Spleen (tissue), 11 donors: ENCODE measurements around the gene SPG7. TPM values are rescaled to one million over a fixed set of nuclear protein-coding genes. Genes with fewer than 3 reads are reported as not detected.
"Not testable (repeated sequence)": the region's sequence is repeated elsewhere in the genome, so short reads cannot be mapped to it uniquely, and the experiment has no call there.

Source experiments
- DNase-seq: peaks from one replicate; pipeline ENCODE4 v3.0.0-alpha.2; 2020
- H3K27ac ChIP-seq, 8 donors: fragments of 200-600 bp; sonication (generic) in 7 of 8; 1 replicate in 4 of 8; 2 replicates in 4 of 8; pipeline versions ENCODE4 v1.5.0 to v1.8.0; 2016 to 2021; ENCODE audit warnings: inconsistent platforms in 4 of 8, mild to moderate bottlenecking in 4 of 8, moderate library complexity in 1 of 8
- H3K27me3 ChIP-seq, 7 donors: fragments of 200-600 bp; sonication (generic) in 6 of 7; replicated peaks in 1 of 7; 1 replicate in 4 of 7; 2 replicates in 3 of 7; pipeline versions ENCODE4 v1.5.0 to v1.8.0; 2016 to 2021; ENCODE audit warnings: inconsistent platforms in 3 of 7, mild to moderate bottlenecking in 1 of 7
- H3K36me3 ChIP-seq, 6 donors: fragments of 200-600 bp; sonication (generic) in 5 of 6; 1 replicate in 4 of 6; 2 replicates in 2 of 6; pipeline versions ENCODE4 v1.5.0 to v1.8.0; 2016 to 2021; ENCODE audit warnings: inconsistent platforms in 2 of 6
- H3K4me1 ChIP-seq, 6 donors: fragments of 200-600 bp; sonication (generic) in 5 of 6; 1 replicate in 3 of 6; 2 replicates in 3 of 6; pipeline versions ENCODE4 v1.5.0 to v1.8.0; 2016 to 2021; ENCODE audit warnings: inconsistent platforms in 3 of 6
- H3K4me3 ChIP-seq, 8 donors: fragments of 200-600 bp; sonication (generic) in 7 of 8; 1 replicate in 4 of 8; 2 replicates in 4 of 8; pipeline versions ENCODE4 v1.5.0 to v1.8.0; 2016 to 2021; ENCODE audit warnings: inconsistent platforms in 4 of 8, mild to moderate bottlenecking in 4 of 8, moderate library complexity in 2 of 8
- H3K9me3 ChIP-seq, 8 donors: fragments of 200-600 bp; sonication (generic) in 7 of 8; 1 replicate in 4 of 8; 2 replicates in 4 of 8; pipeline versions ENCODE4 v1.5.0 to v1.8.0; 2016 to 2021; ENCODE audit warnings: inconsistent platforms in 4 of 8
- POLR2A ChIP-seq, 3 donors: fragments of 450-650 bp; IDR thresholded peaks; one replicate each; pipeline ENCODE4 v1.5.1; 2017; ENCODE audit warnings: antibody characterized with exemption in 3 of 3, mild to moderate bottlenecking in 1 of 3
- POLR2AphosphoS5 ChIP-seq, 3 donors: sonication (generic); formaldehyde crosslinking; IDR thresholded peaks; one replicate each; pipeline ENCODE4 v1.5.1; 2017; ENCODE audit warnings: antibody characterized with exemption in 3 of 3
- WGBS, 5 donors: extraction: QIAGEN DNeasy Blood & Tissue Kit in 3 of 5; methylation state at CpG; one replicate each; pipeline versions ENCODE4 v1.1.5 to v1.1.7; 2013 to 2018; 5-methylcytosine and 5-hydroxymethylcytosine counted together
- intact Hi-C: fragments of 100-400 bp; cut with DNase I; formaldehyde crosslinking; loops from one replicate; pipeline ENCODE4 v1.15.0; 2023; ENCODE audit warnings: low total_unique reads
- polyA plus RNA-seq, 3 donors: library from polyadenylated mRNA; stranded (reverse); fragments of 200-250 nt; gene quantifications; one replicate each; pipeline ENCODE4 v1.2.1, GENCODE V29; 2013
- total RNA-seq, 7 donors: library from RNA; depleted of rRNA in 3 of 7; stranded (reverse); fragments of >200 nt in 3 of 7; fragmentation: NEBNext Ultra II Directional in 4 of 7; extraction: Animal tissue kit (Norgen Biotek cat#: 25700) in 4 of 7; gene quantifications; one replicate each; pipeline versions ENCODE4 v1.1.0 to v1.2.1, GENCODE V29; 2016 to 2021
- TF ChIP-seq, protein P1 (sequence below), 11 experiments: fragments of 200-600 bp in 7 of 11; fragments of 450-650 bp in 4 of 11; sonication (generic) in 4 of 11; IDR thresholded peaks in 8 of 11; conservative IDR thresholded peaks in 3 of 11; 1 replicate in 7 of 11; 2 replicates in 4 of 11; pipeline versions ENCODE4 v1.4.0 to v1.8.0; 2016 to 2021; ENCODE audit warnings: antibody characterized with exemption in 11 of 11, inconsistent platforms in 4 of 11, mild to moderate bottlenecking in 1 of 11
- donor health status: healthy with polysubstance abuse.
- donor health status: DM: no; HTN: no; CAD: no; lungs with moderate emphysema.
- donor health status: DM: no; HTN: no; CAD: no.
- donor health status: Bipolar disorder and iron deficiency.
- donor health status: healthy.
- donor health status: DM: no; HTN: no; CAD: no.
- donor health status: DM: yes; HTN: yes; CAD: no.

The SPG7 gene
- total and polyA plus RNA-seq, 10 donors, result 64.5 to 260 (median 144) TPM

DNA sequence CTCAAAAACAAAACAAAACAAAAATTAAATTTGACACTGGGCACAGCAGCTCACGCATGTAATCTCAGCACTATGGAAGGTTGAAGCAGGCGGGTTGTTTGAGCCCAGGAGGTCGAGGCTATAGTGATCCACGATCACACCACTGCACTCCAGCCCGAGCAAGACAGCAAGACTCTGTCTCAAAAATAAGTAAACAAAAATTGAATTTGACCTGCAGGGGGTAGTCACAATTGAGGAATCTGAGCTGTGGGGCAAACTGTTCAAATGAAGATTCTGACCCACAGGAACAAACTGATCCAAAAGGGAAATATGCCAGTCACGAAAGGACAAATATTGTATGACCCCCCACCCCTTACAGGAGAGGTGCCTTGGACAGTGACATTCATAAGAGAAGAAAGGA is 47.6 kb upstream of the SPG7 start:
- no peak overlapping the region for H3K27ac ChIP-seq
- H3K9me3 ChIP-seq, result no peaks in the 10 kb centered on the region
- intact Hi-C loops, result no loop called here
- no peak for TF ChIP-seq POLR2AphosphoS5 (IDR thresholded peaks at IDR 0.05)
- TF ChIP-seq, protein P1, sequence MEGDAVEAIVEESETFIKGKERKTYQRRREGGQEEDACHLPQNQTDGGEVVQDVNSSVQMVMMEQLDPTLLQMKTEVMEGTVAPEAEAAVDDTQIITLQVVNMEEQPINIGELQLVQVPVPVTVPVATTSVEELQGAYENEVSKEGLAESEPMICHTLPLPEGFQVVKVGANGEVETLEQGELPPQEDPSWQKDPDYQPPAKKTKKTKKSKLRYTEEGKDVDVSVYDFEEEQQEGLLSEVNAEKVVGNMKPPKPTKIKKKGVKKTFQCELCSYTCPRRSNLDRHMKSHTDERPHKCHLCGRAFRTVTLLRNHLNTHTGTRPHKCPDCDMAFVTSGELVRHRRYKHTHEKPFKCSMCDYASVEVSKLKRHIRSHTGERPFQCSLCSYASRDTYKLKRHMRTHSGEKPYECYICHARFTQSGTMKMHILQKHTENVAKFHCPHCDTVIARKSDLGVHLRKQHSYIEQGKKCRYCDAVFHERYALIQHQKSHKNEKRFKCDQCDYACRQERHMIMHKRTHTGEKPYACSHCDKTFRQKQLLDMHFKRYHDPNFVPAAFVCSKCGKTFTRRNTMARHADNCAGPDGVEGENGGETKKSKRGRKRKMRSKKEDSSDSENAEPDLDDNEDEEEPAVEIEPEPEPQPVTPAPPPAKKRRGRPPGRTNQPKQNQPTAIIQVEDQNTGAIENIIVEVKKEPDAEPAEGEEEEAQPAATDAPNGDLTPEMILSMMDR (IDR thresholded peaks at IDR 0.05 in 8 of 11, conservative IDR thresholded peaks at IDR 0.05 in 3 of 11), result no peak
- no peak for TF ChIP-seq POLR2A (IDR thresholded peaks at IDR 0.05)
- peaks cover 0 to 4% (median 0%) of the 10 kb centered on the region in 6 donors for H3K36me3 ChIP-seq
- peaks cover 10 to 88% (median 42%) of the 10 kb centered on the region in 6 donors for H3K4me1 ChIP-seq
- WGBS, 5 donors, result 84 to 92% (median 89%) methylated on average over 6 of the region's 6 CpGs
- peak; percentile 9 for DNase-seq
- no peaks in the 10 kb centered on the region for H3K27me3 ChIP-seq
- H3K4me3 ChIP-seq, result no peak overlapping the region

DNA sequence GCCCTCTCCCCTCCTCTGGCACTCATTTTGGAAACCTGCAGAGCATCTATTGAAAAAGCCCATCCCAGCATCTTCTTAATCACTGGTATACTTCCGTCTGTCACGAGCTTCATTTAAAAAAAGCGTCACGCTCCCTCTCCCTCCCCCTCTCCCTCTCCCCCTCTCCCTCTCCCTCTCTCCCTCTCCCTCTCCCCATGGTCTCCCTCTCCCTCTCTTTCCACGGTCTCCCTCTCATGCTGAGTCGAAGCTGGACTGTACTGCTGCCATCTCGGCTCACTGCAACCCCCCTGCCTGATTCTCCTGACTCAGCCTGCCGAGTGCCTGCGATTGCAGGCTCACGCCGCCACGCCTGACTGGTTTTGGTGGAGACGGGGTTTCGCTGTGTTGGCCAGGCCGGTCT is 46.3 kb upstream of the SPG7 start:
- H3K9me3 ChIP-seq, H3K27me3 ChIP-seq, DNase-seq, H3K36me3 ChIP-seq, H3K4me3 ChIP-seq, intact Hi-C loops, H3K27ac ChIP-seq: not testable (repeated sequence)
- WGBS, 5 donors, result 77 to 96% (median 91%) methylated on average over 9 to 15 of the region's 15 CpGs
- peaks cover 9 to 90% (median 46%) of the 10 kb centered on the region in 6 donors for H3K4me1 ChIP-seq

DNA sequence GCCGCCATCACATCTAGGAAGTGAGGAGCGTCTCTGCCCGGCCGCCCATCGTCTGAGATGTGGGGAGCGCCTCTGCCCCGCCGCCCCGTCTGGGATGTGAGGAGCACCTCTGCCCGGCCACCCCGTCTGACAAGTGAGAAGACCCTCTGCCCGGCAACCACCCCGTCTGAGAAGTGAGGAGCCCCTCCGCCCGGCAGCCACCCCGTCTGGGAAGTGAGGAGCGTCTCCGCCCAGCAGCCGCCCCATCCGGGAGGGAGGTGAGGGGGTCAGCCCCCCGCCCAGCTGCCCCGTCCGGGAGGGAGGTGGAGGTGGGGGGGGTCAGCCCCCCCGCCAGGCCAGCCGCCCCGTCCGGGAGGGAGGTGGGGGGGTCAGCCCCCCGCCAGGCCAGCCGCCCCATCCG is 45.6 kb upstream of the SPG7 start:
- H3K9me3 ChIP-seq, H3K27me3 ChIP-seq, DNase-seq, H3K27ac ChIP-seq, H3K4me3 ChIP-seq, intact Hi-C loops: not testable (repeated sequence)
- Histone ChIP-seq H3K4me1 (peaks cover 9 to 91% (median 51%) of the 10 kb centered on the region in 6 donors), H3K36me3 (peaks cover 0 to 11% (median 0%) of the 10 kb centered on the region in 6 donors)
- TF ChIP-seq POLR2AphosphoS5 (IDR thresholded peaks at IDR 0.05), result peak in 1 of 3 donors; percentile 19
- WGBS, 5 donors, result 80 to 100% (median 93%) methylated on average over 2 to 30 of the region's 30 CpGs

DNA sequence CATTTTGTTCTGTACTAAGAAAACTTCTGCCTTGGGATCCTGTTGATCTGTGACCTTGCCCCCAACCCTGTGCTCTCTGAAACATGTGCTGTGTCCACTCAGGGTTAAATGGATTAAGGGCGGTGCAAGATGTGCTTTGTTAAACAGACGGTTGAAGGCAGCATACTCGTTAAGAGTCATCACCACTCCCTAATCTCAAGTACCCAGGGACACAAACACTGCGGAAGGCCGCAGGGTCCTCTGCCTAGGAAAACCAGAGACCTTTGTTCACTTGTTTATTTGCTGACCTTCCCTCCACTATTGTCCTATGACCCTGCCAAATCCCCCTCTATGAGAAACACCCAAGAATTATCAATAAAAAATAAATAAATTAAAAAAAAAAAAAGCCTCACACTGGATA is 44.9 kb upstream of the SPG7 start:
- H3K4me3 ChIP-seq, result not testable (repeated sequence)

DNA sequence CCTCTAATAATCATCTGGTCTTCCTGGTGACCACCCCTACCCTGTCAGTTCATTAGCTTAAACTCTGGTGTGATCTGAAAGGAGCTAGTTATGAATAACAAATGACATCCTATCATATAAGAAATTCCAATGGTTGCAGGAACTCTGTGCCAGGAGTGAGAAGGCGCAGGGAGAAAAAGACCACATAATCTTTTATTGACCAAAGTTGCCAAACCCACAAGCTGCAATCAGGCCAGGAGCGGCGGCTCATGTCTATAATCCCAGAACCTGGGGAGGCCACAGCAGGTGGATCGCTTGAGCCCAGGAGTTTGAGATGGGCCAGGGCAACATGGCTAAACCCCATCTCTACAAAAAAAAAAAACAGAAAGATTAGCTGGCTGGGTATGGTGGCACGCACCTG is 41.3 kb upstream of the SPG7 start:
- Histone ChIP-seq H3K27me3 (no peaks in the 10 kb centered on the region), H3K27ac (no peak overlapping the region), H3K9me3 (no peaks in the 10 kb centered on the region), H3K4me3 (no peak overlapping the region), H3K4me1 (peaks cover 13 to 91% (median 67%) of the 10 kb centered on the region in 6 donors), H3K36me3 (peaks cover 0 to 24% (median 0%) of the 10 kb centered on the region in 6 donors)
- WGBS, 5 donors, result 90 to 100% (median 96%) methylated on average over 5 of the region's 5 CpGs
- TF ChIP-seq, protein P1 (IDR thresholded peaks at IDR 0.05 in 8 of 11, conservative IDR thresholded peaks at IDR 0.05 in 3 of 11), result no peak
- no peak for TF ChIP-seq POLR2AphosphoS5 (IDR thresholded peaks at IDR 0.05)
- TF ChIP-seq POLR2A (IDR thresholded peaks at IDR 0.05), result no peak
- DNase-seq, result peak; percentile 35
- intact Hi-C loops, result no loop called here

More for the DNA sequence above, 44.9 kb upstream of the SPG7 start:
- intact Hi-C loops, DNase-seq, H3K27me3 ChIP-seq, H3K27ac ChIP-seq, H3K9me3 ChIP-seq: not testable (repeated sequence)
- Histone ChIP-seq H3K4me1 (peaks cover 9 to 93% (median 54%) of the 10 kb centered on the region in 6 donors), H3K36me3 (peaks cover 0 to 18% (median 0%) of the 10 kb centered on the region in 6 donors)
- WGBS, 5 donors, result 51 to 65% (median 54%) methylated on average over 4 to 5 of the region's 5 CpGs

DNA sequence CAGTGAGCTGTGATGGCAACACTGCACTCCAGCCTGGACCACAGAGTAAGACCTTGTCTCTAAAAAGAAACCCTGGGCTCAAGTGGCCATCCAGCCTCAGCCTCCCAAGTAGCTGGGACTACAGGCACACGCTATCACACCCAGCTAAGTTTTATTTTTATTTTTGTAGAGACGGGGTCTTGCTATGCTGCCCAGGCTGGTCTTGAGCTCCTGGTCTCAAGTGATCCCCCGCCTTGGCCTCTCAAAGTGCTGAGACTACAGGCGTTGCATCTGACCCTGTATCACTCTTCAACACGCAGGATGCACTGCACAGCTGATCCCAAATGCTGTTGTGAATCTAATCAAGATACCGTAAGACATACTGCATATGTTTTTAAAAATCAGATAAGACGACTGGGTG is 40.8 kb upstream of the SPG7 start:
- intact Hi-C loops, result no loop called here
- WGBS, 5 donors, result 83 to 93% (median 89%) methylated on average over 7 of the region's 7 CpGs
- no peaks in the 10 kb centered on the region for H3K9me3 ChIP-seq
- H3K4me1 ChIP-seq, result peaks cover 14 to 95% (median 72%) of the 10 kb centered on the region in 6 donors
- peak; percentile 18 for DNase-seq
- no peak for TF ChIP-seq POLR2AphosphoS5 (IDR thresholded peaks at IDR 0.05)
- TF ChIP-seq, protein P1 (IDR thresholded peaks at IDR 0.05 in 8 of 11, conservative IDR thresholded peaks at IDR 0.05 in 3 of 11), result no peak
- TF ChIP-seq POLR2A (IDR thresholded peaks at IDR 0.05), result no peak
- no peak overlapping the region for H3K4me3 ChIP-seq
- no peaks in the 10 kb centered on the region for H3K27me3 ChIP-seq
- peaks cover 0 to 24% (median 0%) of the 10 kb centered on the region in 6 donors for H3K36me3 ChIP-seq
- no peak overlapping the region for H3K27ac ChIP-seq
